Measurements from ENCODE around the gene SI.
"Not testable (repeated sequence)": the region's sequence is repeated elsewhere in the genome, so short reads cannot be mapped to it uniquely, and the experiment has no call there.

The SI gene

GRCh38 chr3:165078293-165078692, at the start of gene SI:
Gene SI, minus strand, starts transcription at chr3:165078496. Its CDS starts 2,484 bp downstream, at chr3:165076012.
- DNase-seq: no peak

GRCh38 chr3:165125836-165126235, 47.5 kb upstream of the SI start:
- DNase-seq: no peak

GRCh38 chr3:165111401-165111800, 33.1 kb upstream of the SI start:
- no peak for DNase-seq

- DNase-seq: no peak
Observed at GRCh38 chr3:165103616-165104015, 25.3 kb upstream of the SI start.

GRCh38 chr3:165082650-165083049, 4.4 kb upstream of the SI start:
- no peak for DNase-seq

GRCh38 chr3:165081183-165081582, 2.9 kb upstream of the SI start:
- DNase-seq: no peak

GRCh38 chr3:165075695-165076094, 2.6 kb downstream of the SI start:
- DNase-seq: no peak

- DNase-seq: no peak
Observed at GRCh38 chr3:165070682-165071081, 7.6 kb downstream of the SI start.

- DNase-seq: no peak
Observed at GRCh38 chr3:165056510-165056909, 21.8 kb downstream of the SI start.

- DNase-seq: no peak
Observed at GRCh38 chr3:165040186-165040585, 38.1 kb downstream of the SI start.

GRCh38 chr3:165011557-165011956, 66.7 kb downstream of the SI start:
- DNase-seq: no peak

GRCh38 chr3:164984947-164985346, 93.3 kb downstream of the SI start:
- DNase-seq: no peak

GRCh38 chr3:164962610-164963009, 115.7 kb downstream of the SI start:
- no peak for DNase-seq

GRCh38 chr3:164952966-164953365, 125.3 kb downstream of the SI start:
- DNase-seq: no peak

- DNase-seq: not testable (repeated sequence)
Observed at GRCh38 chr3:164951403-164951802, 126.9 kb downstream of the SI start.

- DNase-seq: no peak
Observed at GRCh38 chr3:164940745-164941144, 137.6 kb downstream of the SI start.

- DNase-seq: no peak
Observed at GRCh38 chr3:164929642-164930041, 148.7 kb downstream of the SI start.
